Activated naive CD8-positive, alpha-beta T cell treated with anti-CD3 and anti-CD28 coated beads for 36 hours (primary cell): ENCODE results near the gene FBXW9. TPM values are rescaled to one million over a fixed set of nuclear protein-coding genes. Genes with fewer than 3 reads are reported as not detected.
A peak's percentile ranks its signal among the peaks of the same experiment; 100 is the strongest.
"Not testable (repeated sequence)": the region's sequence is repeated elsewhere in the genome, so short reads cannot be mapped to it uniquely, and the experiment has no call there.

Source experiments
- DNase-seq: peaks from one replicate; pipeline ENCODE4 v3.0.0; 2021
- H3K27ac Mint-ChIP-seq: one replicate; pipeline ENCODE4 v1.8.0; 2022; ENCODE audit warnings: mild to moderate bottlenecking, moderate library complexity, mixed read lengths
- H3K27me3 Mint-ChIP-seq: one replicate; pipeline ENCODE4 v1.8.0; 2022; ENCODE audit warnings: mild to moderate bottlenecking, mixed read lengths
- H3K36me3 Mint-ChIP-seq: one replicate; pipeline ENCODE4 v1.8.0; 2021; ENCODE audit warnings: mild to moderate bottlenecking, mixed read lengths
- H3K4me1 Mint-ChIP-seq: one replicate; pipeline ENCODE4 v1.8.0; 2021; ENCODE audit warnings: mixed read lengths
- H3K4me3 Mint-ChIP-seq: one replicate; pipeline ENCODE4 v1.8.0; 2022; ENCODE audit warnings: mild to moderate bottlenecking, moderate library complexity, mixed read lengths
- H3K9me3 Mint-ChIP-seq: one replicate; pipeline ENCODE4 v1.8.0; 2022; ENCODE audit warnings: mixed read lengths
- total RNA-seq, 2 experiments: library from RNA; stranded (reverse); gene quantifications; one replicate each; pipeline ENCODE4 v1.2.3, GENCODE V29; 2021

Gene FBXW9
- total RNA-seq, 2 experiments from 2014 or later: 13.1 to 13.4 TPM

GRCh38 chr19:12722566-12723380 lies 26.3 kb upstream of the FBXW9 start:
- Mint-ChIP-seq H3K27me3 (no peaks in the 10 kb centered on the region), H3K27ac (peak overlapping the region; percentile 93), H3K9me3 (no peaks in the 10 kb centered on the region), H3K4me3 (peak overlapping the region; percentile 92), H3K36me3 (peaks cover 45% of the 10 kb centered on the region), H3K4me1 (peaks cover 31% of the 10 kb centered on the region)
- peak; percentile 92 for DNase-seq

GRCh38 chr19:12721656-12722565 lies 25.5 kb upstream of the FBXW9 start:
- H3K27ac Mint-ChIP-seq: peak overlapping the region; percentile 93
- H3K4me3 Mint-ChIP-seq: peak overlapping the region; percentile 92
- peaks cover 33% of the 10 kb centered on the region for H3K4me1 Mint-ChIP-seq
- DNase-seq: peak; percentile 67
- H3K27me3 Mint-ChIP-seq: no peaks in the 10 kb centered on the region
- H3K36me3 Mint-ChIP-seq: peaks cover 43% of the 10 kb centered on the region
- no peaks in the 10 kb centered on the region for H3K9me3 Mint-ChIP-seq

GRCh38 chr19:12720851-12721655 lies 24.6 kb upstream of the FBXW9 start:
- DNase-seq: no peak
- peak overlapping the region; percentile 87 for H3K27ac Mint-ChIP-seq
- H3K4me3 Mint-ChIP-seq: peak overlapping the region; percentile 89
- no peaks in the 10 kb centered on the region for H3K9me3 Mint-ChIP-seq
- H3K4me1 Mint-ChIP-seq: peaks cover 34% of the 10 kb centered on the region
- no peaks in the 10 kb centered on the region for H3K27me3 Mint-ChIP-seq
- H3K36me3 Mint-ChIP-seq: peaks cover 46% of the 10 kb centered on the region

GRCh38 chr19:12720296-12720695 lies 23.9 kb upstream of the FBXW9 start:
- Mint-ChIP-seq H3K36me3 (peaks cover 48% of the 10 kb centered on the region), H3K27ac (peak overlapping the region; percentile 52), H3K4me1 (peaks cover 34% of the 10 kb centered on the region), H3K4me3 (peak overlapping the region; percentile 83), H3K9me3 (no peaks in the 10 kb centered on the region), H3K27me3 (no peaks in the 10 kb centered on the region)
- no peak for DNase-seq

GRCh38 chr19:12715929-12716328 lies 19.5 kb upstream of the FBXW9 start:
- H3K36me3 Mint-ChIP-seq: peaks cover 34% of the 10 kb centered on the region

GRCh38 chr19:12715102-12715501 lies 18.7 kb upstream of the FBXW9 start:
- H3K4me3 Mint-ChIP-seq: no peak overlapping the region
- no peaks in the 10 kb centered on the region for H3K9me3 Mint-ChIP-seq
- no peak overlapping the region for H3K27ac Mint-ChIP-seq
- H3K4me1 Mint-ChIP-seq: peaks cover 18% of the 10 kb centered on the region
- H3K36me3 Mint-ChIP-seq: peaks cover 34% of the 10 kb centered on the region
- H3K27me3 Mint-ChIP-seq: no peaks in the 10 kb centered on the region
- DNase-seq: no peak

More at GRCh38 chr19:12715929-12716328, 19.5 kb upstream of the FBXW9 start:
- Mint-ChIP-seq H3K4me3 (no peak overlapping the region), H3K4me1 (peaks cover 24% of the 10 kb centered on the region), H3K9me3 (no peaks in the 10 kb centered on the region), H3K27me3 (no peaks in the 10 kb centered on the region), H3K27ac (no peak overlapping the region)
- DNase-seq: no peak

GRCh38 chr19:12713304-12713703 lies 16.9 kb upstream of the FBXW9 start:
- not testable (repeated sequence) for H3K4me1 Mint-ChIP-seq, H3K9me3 Mint-ChIP-seq, H3K27ac Mint-ChIP-seq, H3K27me3 Mint-ChIP-seq, H3K4me3 Mint-ChIP-seq, DNase-seq
- H3K36me3 Mint-ChIP-seq: peaks cover 28% of the 10 kb centered on the region

GRCh38 chr19:12712077-12712476 lies 15.6 kb upstream of the FBXW9 start:
- not testable (repeated sequence) for H3K4me3 Mint-ChIP-seq, H3K9me3 Mint-ChIP-seq, H3K27me3 Mint-ChIP-seq, DNase-seq, H3K4me1 Mint-ChIP-seq, H3K27ac Mint-ChIP-seq
- peaks cover 26% of the 10 kb centered on the region for H3K36me3 Mint-ChIP-seq

- no peaks in the 10 kb centered on the region for H3K27me3 Mint-ChIP-seq
- DNase-seq: no peak
- no peaks in the 10 kb centered on the region for H3K9me3 Mint-ChIP-seq
- H3K36me3 Mint-ChIP-seq: peaks cover 27% of the 10 kb centered on the region
- no peak overlapping the region for H3K4me3 Mint-ChIP-seq
- H3K4me1 Mint-ChIP-seq: no peaks in the 10 kb centered on the region
- H3K27ac Mint-ChIP-seq: no peak overlapping the region
These were observed 14.8 kb upstream of the FBXW9 start for GRCh38 chr19:12711187-12711586.

- Mint-ChIP-seq H3K4me1 (no peaks in the 10 kb centered on the region), H3K4me3 (no peak overlapping the region), H3K27ac (no peak overlapping the region), H3K9me3 (no peaks in the 10 kb centered on the region), H3K27me3 (no peaks in the 10 kb centered on the region), H3K36me3 (peaks cover 32% of the 10 kb centered on the region)
- DNase-seq: no peak
These were observed 12.2 kb upstream of the FBXW9 start for GRCh38 chr19:12708641-12709040.

GRCh38 chr19:12706332-12706718 lies 9.9 kb upstream of the FBXW9 start:
- peaks cover 34% of the 10 kb centered on the region for H3K36me3 Mint-ChIP-seq

GRCh38 chr19:12705654-12706331 lies 9.4 kb upstream of the FBXW9 start:
- Mint-ChIP-seq H3K4me1 (no peaks in the 10 kb centered on the region), H3K27me3 (no peaks in the 10 kb centered on the region), H3K4me3 (no peak overlapping the region), H3K27ac (no peak overlapping the region), H3K36me3 (peaks cover 34% of the 10 kb centered on the region), H3K9me3 (no peaks in the 10 kb centered on the region)
- no peak for DNase-seq

More at GRCh38 chr19:12706332-12706718, 9.9 kb upstream of the FBXW9 start:
- no peaks in the 10 kb centered on the region for H3K9me3 Mint-ChIP-seq
- H3K27me3 Mint-ChIP-seq: no peaks in the 10 kb centered on the region
- no peaks in the 10 kb centered on the region for H3K4me1 Mint-ChIP-seq
- H3K4me3 Mint-ChIP-seq: no peak overlapping the region
- H3K27ac Mint-ChIP-seq: no peak overlapping the region
- no peak for DNase-seq

- Mint-ChIP-seq H3K4me3 (no peak overlapping the region), H3K36me3 (peaks cover 30% of the 10 kb centered on the region), H3K4me1 (no peaks in the 10 kb centered on the region), H3K27me3 (no peaks in the 10 kb centered on the region), H3K9me3 (no peaks in the 10 kb centered on the region), H3K27ac (no peak overlapping the region)
- DNase-seq: no peak
These were observed 8.7 kb upstream of the FBXW9 start for GRCh38 chr19:12705169-12705568.

- Mint-ChIP-seq H3K4me1 (no peaks in the 10 kb centered on the region), H3K27ac (peak overlapping the region; percentile 68), H3K36me3 (peaks cover 34% of the 10 kb centered on the region), H3K4me3 (no peak overlapping the region), H3K27me3 (no peaks in the 10 kb centered on the region), H3K9me3 (no peaks in the 10 kb centered on the region)
- DNase-seq: peak; percentile 50
These were observed 6.6 kb upstream of the FBXW9 start for GRCh38 chr19:12703046-12703445.
